ENCODE results near the gene LRP1B. TPM values are rescaled to one million over a fixed set of nuclear protein-coding genes. Genes with fewer than 3 reads are reported as not detected.

Gene LRP1B
- total and polyA plus RNA-seq, 2 of the 8 experiments (the other 6 are each of a cell fraction or from before 2014, with no cell fraction given), result 0.03 TPM; not detected in 1

GRCh38 chr2:142097711-142098110 lies 33.1 kb downstream of the LRP1B start:
- Histone ChIP-seq H3K79me1 (ENCODE audit: low read depth, low read length) (no peaks in the 10 kb centered on the region), H2BK5ac (ENCODE audit: low read depth, low read length) (no peak overlapping the region), H3K23me2 (ENCODE audit: low read depth, low read length) (no peaks in the 10 kb centered on the region), H2AK5ac (ENCODE audit: low read depth, low read length) (no peak overlapping the region), H3K23ac (ENCODE audit: insufficient read length) (no peak overlapping the region), H4K5ac (ENCODE audit: insufficient read length, low read depth, low read length) (no peak overlapping the region), H2BK12ac (ENCODE audit: low read depth, low read length) (no peak overlapping the region), H3K4ac (replicated peaks; ENCODE audit: insufficient read length, low read depth, low read length) (no peak overlapping the region), H4K8ac (ENCODE audit: extremely low read depth, insufficient read depth, low read length) (no peak overlapping the region), H2BK120ac (replicated peaks; ENCODE audit: low read depth, low read length) (no peak overlapping the region), H3K56ac (replicated peaks; ENCODE audit: insufficient read length, low read depth, low read length) (no peak overlapping the region), H3K27ac (ENCODE audit: low read depth, low read length) (no peak overlapping the region), H2BK15ac (ENCODE audit: low read length) (no peak overlapping the region), H2AFZ (ENCODE audit: low read length) (no peak overlapping the region), H3K27me3 (replicated peaks in 1 of 4; ENCODE audit: control insufficient read depth in 3 of 4, extremely low read depth in 1 of 4, insufficient read depth in 3 of 4, low read length in 3 of 4) (no peaks in the 10 kb centered on the region), H3K79me2 (ENCODE audit: control insufficient read depth in 1 of 2, insufficient read depth in 2 of 2, low read length in 2 of 2) (no peaks in the 10 kb centered on the region), H4K91ac (replicated peaks; ENCODE audit: insufficient read length, low read length) (no peak overlapping the region), H3K4me1 (replicated peaks in 1 of 4; ENCODE audit: control insufficient read depth in 3 of 4, insufficient read depth in 4 of 4, low read length in 3 of 4) (peaks cover 0 to 4% (median under 1%) of the 10 kb centered on the region in 4 experiments; a peak in 2 of 7 replicates), H3K14ac (ENCODE audit: insufficient read length) (no peak overlapping the region), H4K20me1 (replicated peaks in 1 of 2; ENCODE audit: control insufficient read depth in 1 of 2, insufficient read depth in 2 of 2, low read length in 2 of 2) (no peaks in the 10 kb centered on the region), H3K4me3 (ENCODE audit: extremely low read depth in 1 of 4, insufficient read depth in 2 of 4, low read depth in 3 of 4, low read length in 4 of 4) (no peak overlapping the region), H3K18ac (ENCODE audit: extremely low read depth, low read length) (no peak overlapping the region), H2BK20ac (ENCODE audit: low read length) (no peak overlapping the region), H3K9me3 (ENCODE audit: insufficient read depth in 2 of 2, low read depth in 1 of 2, low read length in 1 of 2) (no peaks in the 10 kb centered on the region), H3K9ac (replicated peaks in 1 of 4; ENCODE audit: extremely low read depth in 1 of 4, low read depth in 3 of 4, low read length in 3 of 4) (no peak overlapping the region), H3K36me3 (ENCODE audit: control insufficient read depth in 2 of 4, insufficient read depth in 4 of 4, low read length in 3 of 4) (no peaks in the 10 kb centered on the region), H3K4me2 (ENCODE audit: insufficient read depth in 1 of 2, low read depth in 2 of 2, low read length in 2 of 2) (no peak overlapping the region)
- CTCF ChIA-PET (ENCODE audit: partially characterized antibody), result no interaction called here
- 82% methylated on average over 3 of the region's 3 CpGs; no CpG with 5 or more reads in 1 of the 2 experiments for WGBS, 2 experiments (ENCODE audit: extremely low coverage in 1 of 2, insufficient coverage in 1 of 2, insufficient read length in 1 of 2, insufficient replicate concordance in 2 of 2, low coverage in 1 of 2, low lambda C conversion rate in 2 of 2, missing lambda C conversion rate in 1 of 2)
- FAIRE-seq (no peak), DNase-seq (ENCODE audit: low read depth in 1 of 2, low spot score in 2 of 2) (no peak)
- no peak for TF ChIP-seq ATF2 (IDR thresholded peaks at IDR 0.05; ENCODE audit: low read length)
- no peak for TF ChIP-seq EGR1 (IDR thresholded peaks at IDR 0.05; ENCODE audit: borderline replicate concordance, low read depth, low read length)
- no peak for TF ChIP-seq KDM5A (IDR thresholded peaks at IDR 0.05; ENCODE audit: low read length)
- TF ChIP-seq KDM4A (IDR thresholded peaks at IDR 0.05; ENCODE audit: low read depth, low read length, severe bottlenecking), result no peak
- TF ChIP-seq RFX5 (IDR thresholded peaks at IDR 0.05; ENCODE audit: borderline replicate concordance, low read depth, low read length), result no peak
- no peak for TF ChIP-seq SP4 (IDR thresholded peaks at IDR 0.05; ENCODE audit: low read length)
- TF ChIP-seq HDAC6 (IDR thresholded peaks at IDR 0.05; ENCODE audit: low read depth, low read length), result no peak
- no peak for TF ChIP-seq BACH1 (IDR thresholded peaks at IDR 0.05; ENCODE audit: low read length)
- no peak for TF ChIP-seq GABPA (IDR thresholded peaks at IDR 0.05; ENCODE audit: borderline replicate concordance, insufficient read depth, low read length)
- TF ChIP-seq, protein P1, sequence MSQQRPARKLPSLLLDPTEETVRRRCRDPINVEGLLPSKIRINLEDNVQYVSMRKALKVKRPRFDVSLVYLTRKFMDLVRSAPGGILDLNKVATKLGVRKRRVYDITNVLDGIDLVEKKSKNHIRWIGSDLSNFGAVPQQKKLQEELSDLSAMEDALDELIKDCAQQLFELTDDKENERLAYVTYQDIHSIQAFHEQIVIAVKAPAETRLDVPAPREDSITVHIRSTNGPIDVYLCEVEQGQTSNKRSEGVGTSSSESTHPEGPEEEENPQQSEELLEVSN (IDR thresholded peaks at IDR 0.05), result no peak
- POLR2A ChIA-PET (ENCODE audit: partially characterized antibody), result no interaction called here

All from H1 (cell line).